Stimulated activated CD8-positive, alpha-beta memory T cell treated with anti-CD3 and anti-CD28 coated beads, Interleukin-2, amount 100 ng/mL, for 1 hour (primary cell): Measurements from ENCODE around the gene UBE2H.

Experiments used
- DNase-seq, 2 donors: peaks; one replicate each; pipeline ENCODE4 v3.0.0-alpha.2; 2020; ENCODE audit warnings: low read depth in 2 of 2

Gene UBE2H

GRCh38 chr7:129786825-129787563 is 165.8 kb downstream of the UBE2H start:
- DNase-seq: no peak

GRCh38 chr7:129785685-129786514 is 166.9 kb downstream of the UBE2H start:
- no peak for DNase-seq

DNA sequence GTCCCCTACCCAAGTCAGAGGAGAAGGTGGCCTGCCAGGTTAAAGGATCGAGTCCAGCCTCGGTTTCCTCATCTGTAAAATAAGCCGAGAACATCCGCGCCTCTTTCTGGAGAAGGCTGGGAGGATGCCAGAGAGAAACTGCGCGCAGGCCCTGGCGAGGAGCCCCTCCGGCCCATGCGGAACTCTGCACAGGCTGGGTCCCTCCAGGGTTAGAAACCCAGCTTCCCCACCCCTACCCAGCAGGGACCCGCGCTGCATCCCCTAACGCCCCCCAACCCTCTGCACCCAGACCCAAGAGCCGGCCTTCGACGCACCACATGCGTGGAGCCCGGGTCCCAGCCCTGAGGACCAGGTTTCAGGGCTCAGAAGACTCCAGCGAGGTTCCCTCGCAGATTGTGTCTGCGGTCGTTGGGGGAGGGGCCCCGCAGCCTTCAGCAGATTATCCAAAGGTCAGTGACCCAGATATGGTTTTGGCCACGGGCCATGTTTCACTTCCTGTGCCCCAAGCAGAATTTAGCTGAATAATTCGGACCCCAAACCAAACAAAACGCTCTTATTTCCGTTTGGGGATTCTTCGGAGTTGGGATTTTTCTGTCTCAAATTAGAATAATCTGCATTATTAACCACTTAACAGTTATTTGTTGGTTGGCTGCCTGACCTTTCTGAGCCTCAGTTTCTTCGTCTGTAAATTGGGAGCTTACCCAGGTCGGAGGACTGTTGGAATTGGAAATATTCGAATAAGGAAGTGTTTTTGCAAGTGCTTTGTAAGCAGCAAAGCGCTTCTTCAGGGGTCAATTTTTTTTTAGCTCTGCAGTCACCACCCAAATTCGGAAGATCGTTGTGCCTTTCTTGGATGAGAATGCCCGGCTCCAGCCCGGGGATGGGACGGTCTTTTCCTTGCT is 167.7 kb downstream of the UBE2H start:
- no peak for DNase-seq

DNA sequence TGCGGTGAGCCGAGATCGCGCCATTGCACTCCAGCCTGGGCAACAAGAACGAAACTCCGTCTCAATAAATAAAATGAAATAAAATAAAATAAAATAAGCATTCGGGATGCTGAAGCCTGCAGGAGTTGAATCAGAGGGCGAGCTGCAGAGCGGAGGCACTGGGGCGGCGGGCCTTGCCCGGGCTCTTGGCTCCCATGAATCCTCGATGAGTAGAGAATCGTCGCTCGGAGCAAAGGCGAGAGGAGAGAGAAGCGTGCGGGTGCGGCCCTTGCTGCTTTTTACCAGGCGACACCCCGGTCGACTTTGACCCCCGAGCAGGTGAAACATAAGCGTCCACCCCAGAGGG is 168.3 kb downstream of the UBE2H start:
- no peak for DNase-seq

DNA sequence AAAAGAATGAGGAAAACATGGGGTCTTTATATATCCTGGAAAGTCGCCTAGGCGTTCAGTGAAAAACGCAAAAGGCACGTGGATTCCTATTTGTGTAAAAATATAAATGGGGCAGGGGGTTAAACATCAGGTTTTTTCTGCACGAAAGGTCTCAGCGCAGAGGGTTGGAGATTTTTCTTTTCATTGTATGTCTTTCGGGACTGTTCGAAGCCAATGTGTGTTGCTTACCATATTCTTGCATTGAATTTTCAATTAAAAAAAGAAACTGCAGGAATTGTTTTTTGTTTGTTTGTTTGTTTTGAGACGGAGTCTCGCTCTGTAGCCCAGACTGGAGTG is 169.2 kb downstream of the UBE2H start:
- no peak for DNase-seq

GRCh38 chr7:129782818-129783583 is 169.8 kb downstream of the UBE2H start:
- no peak for DNase-seq

- no peak for DNase-seq
Observed at GRCh38 chr7:129781928-129782817, 170.6 kb downstream of the UBE2H start.

- DNase-seq: no peak
Observed at GRCh38 chr7:129780974-129781927, 171.5 kb downstream of the UBE2H start.
